ENCODE results near the gene LUZP2. TPM values are rescaled to one million over a fixed set of nuclear protein-coding genes. Genes with fewer than 3 reads are reported as not detected.

LUZP2 gene
- polyA plus RNA-seq, 1 experiment: 1.6 TPM

GRCh38 chr11:24516638-24517037, 19.8 kb downstream of the LUZP2 start:
- no peaks in the 10 kb centered on the region for H3K27me3 ChIP-seq (ENCODE audit: control insufficient read depth, insufficient read depth, low read length)
- no peak for TF ChIP-seq CTCF (IDR thresholded peaks at IDR 0.05; ENCODE audit: low read depth, low read length)
- CTCF ChIA-PET: no interaction called here
- H3K4me3 ChIP-seq (ENCODE audit: low read depth, low read length): no peak overlapping the region
- H3K9me3 ChIP-seq (ENCODE audit: control insufficient read depth, insufficient read depth, low read length): no peaks in the 10 kb centered on the region
- DNase-seq (ENCODE audit: low read depth, low spot score): no peak
- POLR2A ChIA-PET: interaction anchor here (0.6 kb wide), 1 partner anchor 10 kb away, joined by 3 read pairs; no protein-coding TSS in a partner anchor
- no peak overlapping the region for H3K27ac ChIP-seq (ENCODE audit: low read depth, low read length)

- H3K27ac ChIP-seq (ENCODE audit: low read depth, low read length): no peak overlapping the region
- H3K9me3 ChIP-seq (ENCODE audit: control insufficient read depth, insufficient read depth, low read length): no peaks in the 10 kb centered on the region
- no peak for DNase-seq (ENCODE audit: low read depth, low spot score)
- H3K27me3 ChIP-seq (ENCODE audit: control insufficient read depth, insufficient read depth, low read length): no peaks in the 10 kb centered on the region
- TF ChIP-seq CTCF (IDR thresholded peaks at IDR 0.05; ENCODE audit: low read depth, low read length): no peak
- ChIA-PET CTCF (no interaction called here), POLR2A (no interaction called here)
- H3K4me3 ChIP-seq (ENCODE audit: low read depth, low read length): no peak overlapping the region
Observed at GRCh38 chr11:24521601-24522000, 24.7 kb downstream of the LUZP2 start.

- Histone ChIP-seq H3K4me3 (ENCODE audit: low read depth, low read length) (no peak overlapping the region), H3K27ac (ENCODE audit: low read depth, low read length) (no peak overlapping the region), H3K9me3 (ENCODE audit: control insufficient read depth, insufficient read depth, low read length) (no peaks in the 10 kb centered on the region), H3K27me3 (ENCODE audit: control insufficient read depth, insufficient read depth, low read length) (no peaks in the 10 kb centered on the region)
- TF ChIP-seq CTCF (IDR thresholded peaks at IDR 0.05; ENCODE audit: low read depth, low read length): no peak
- ChIA-PET CTCF (no interaction called here), POLR2A (no interaction called here)
- no peak for DNase-seq (ENCODE audit: low read depth, low spot score)
Observed at GRCh38 chr11:24524156-24524555, 27.3 kb downstream of the LUZP2 start.

- ChIA-PET POLR2A (no interaction called here), CTCF (interaction anchor here (1.3 kb wide), 1 partner anchor 21 kb away, joined by 4 read pairs; no protein-coding TSS in a partner anchor)
- Histone ChIP-seq H3K4me3 (ENCODE audit: low read depth, low read length) (no peak overlapping the region), H3K9me3 (ENCODE audit: control insufficient read depth, insufficient read depth, low read length) (no peaks in the 10 kb centered on the region), H3K27me3 (ENCODE audit: control insufficient read depth, insufficient read depth, low read length) (no peaks in the 10 kb centered on the region), H3K27ac (ENCODE audit: low read depth, low read length) (no peak overlapping the region)
- TF ChIP-seq CTCF (IDR thresholded peaks at IDR 0.05; ENCODE audit: low read depth, low read length): no peak
- DNase-seq (ENCODE audit: low read depth, low spot score): no peak
Observed at GRCh38 chr11:24531528-24531927, 34.7 kb downstream of the LUZP2 start.

- TF ChIP-seq CTCF (IDR thresholded peaks at IDR 0.05; ENCODE audit: low read depth, low read length): no peak
- no peak overlapping the region for H3K4me3 ChIP-seq (ENCODE audit: low read depth, low read length)
- POLR2A ChIA-PET: no interaction called here
- CTCF ChIA-PET: no interaction called here
- no peaks in the 10 kb centered on the region for H3K9me3 ChIP-seq (ENCODE audit: control insufficient read depth, insufficient read depth, low read length)
- no peak overlapping the region for H3K27ac ChIP-seq (ENCODE audit: low read depth, low read length)
- no peaks in the 10 kb centered on the region for H3K27me3 ChIP-seq (ENCODE audit: control insufficient read depth, insufficient read depth, low read length)
- DNase-seq (ENCODE audit: low read depth, low spot score): peak; percentile 6
Observed at GRCh38 chr11:24543771-24544170, 46.9 kb downstream of the LUZP2 start.

Data from AG04450 (cell line).